GM18870 (cell line): ENCODE data around the gene ZNRF3.
"Not testable (repeated sequence)": the region's sequence is repeated elsewhere in the genome, so short reads cannot be mapped to it uniquely, and the experiment has no call there.

ENCODE experiments used
- ATAC-seq: cut with Tn5 transposase; IDR thresholded peaks from one replicate; pipeline ENCODE4 v1.9.1; 2021; ENCODE audit warnings: moderate library complexity; ENCODE audit not compliant: unreplicated experiment

ZNRF3 gene

DNA sequence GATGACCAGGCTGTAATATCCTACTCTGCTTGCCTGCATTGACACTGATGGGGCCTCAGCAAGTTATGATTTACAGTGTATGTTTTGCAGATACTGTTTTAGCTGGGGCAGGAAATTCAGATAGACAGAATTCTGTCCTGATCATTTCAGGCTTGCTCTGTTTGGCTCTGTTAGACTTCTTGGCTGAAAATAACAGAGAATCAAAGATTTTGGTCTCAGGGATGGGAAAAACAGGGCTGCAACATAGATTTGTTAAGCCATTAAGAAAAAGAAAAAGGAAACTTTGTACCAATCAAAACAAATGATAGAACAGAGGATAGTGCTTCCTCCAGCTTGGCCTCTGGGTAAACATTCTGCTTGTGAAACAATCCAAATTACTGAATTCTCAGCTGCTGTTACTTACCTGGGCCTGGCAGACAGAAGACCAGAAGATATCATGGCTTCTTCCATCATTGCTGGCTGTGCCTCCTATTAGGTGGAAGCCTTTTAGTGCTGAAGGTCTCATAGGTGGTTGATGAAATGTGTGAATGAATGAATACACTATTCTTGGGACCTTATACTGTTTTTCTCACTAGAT lies 22.0 kb downstream of the ZNRF3 start:
- no peak for ATAC-seq

DNA sequence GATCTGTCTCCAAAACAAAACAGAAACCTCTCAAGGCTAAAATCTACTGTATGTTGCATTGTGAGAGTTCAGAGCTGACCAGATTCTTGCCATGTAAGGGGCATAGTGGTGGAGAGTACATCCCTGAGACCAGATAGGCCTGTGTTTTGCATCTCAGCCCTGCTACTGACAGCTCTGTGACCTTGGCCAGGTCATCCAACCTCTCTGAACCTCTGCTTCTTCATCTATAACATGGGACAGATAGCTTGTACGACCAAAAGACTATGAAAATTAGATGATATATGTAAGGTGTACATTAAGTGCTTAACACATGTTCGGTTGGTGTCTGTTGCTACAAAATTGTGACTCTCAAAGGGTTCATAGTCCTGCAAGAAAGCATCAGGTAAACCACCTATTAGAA lies 22.9 kb downstream of the ZNRF3 start:
- ATAC-seq: no peak

DNA sequence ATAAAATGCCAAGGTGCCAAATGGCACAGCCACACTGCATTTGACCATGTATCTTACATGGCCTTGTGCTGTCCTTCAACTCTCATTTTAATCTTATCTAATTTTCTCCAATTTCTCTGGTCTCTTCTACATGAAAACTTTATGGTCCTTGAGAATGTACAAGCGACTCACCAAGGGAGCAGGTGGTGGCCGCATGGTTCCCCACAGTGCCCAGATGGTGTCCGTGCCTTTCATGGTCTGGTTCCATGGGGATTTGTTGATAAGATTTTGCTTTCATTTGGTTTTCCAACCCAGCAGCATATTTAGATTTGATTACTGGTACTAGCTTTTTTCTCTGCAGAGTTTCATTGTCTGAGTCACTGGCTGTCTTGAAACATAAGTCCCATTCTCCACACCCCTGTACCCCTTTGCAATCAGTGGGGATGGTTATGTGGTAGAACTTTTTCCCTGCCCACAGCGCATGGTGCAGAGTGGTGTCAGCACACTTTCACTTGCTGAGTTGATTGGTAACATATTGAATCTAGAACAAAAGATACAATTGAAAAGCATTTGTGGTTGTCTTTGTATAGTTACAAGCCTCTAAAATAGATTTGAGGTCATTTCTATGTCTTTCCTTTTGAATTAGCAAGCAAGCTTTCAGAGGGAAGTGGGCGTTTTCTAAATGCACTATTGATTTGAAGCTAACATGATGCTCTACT lies 24.1 kb downstream of the ZNRF3 start:
- peak; percentile 81 for ATAC-seq

DNA sequence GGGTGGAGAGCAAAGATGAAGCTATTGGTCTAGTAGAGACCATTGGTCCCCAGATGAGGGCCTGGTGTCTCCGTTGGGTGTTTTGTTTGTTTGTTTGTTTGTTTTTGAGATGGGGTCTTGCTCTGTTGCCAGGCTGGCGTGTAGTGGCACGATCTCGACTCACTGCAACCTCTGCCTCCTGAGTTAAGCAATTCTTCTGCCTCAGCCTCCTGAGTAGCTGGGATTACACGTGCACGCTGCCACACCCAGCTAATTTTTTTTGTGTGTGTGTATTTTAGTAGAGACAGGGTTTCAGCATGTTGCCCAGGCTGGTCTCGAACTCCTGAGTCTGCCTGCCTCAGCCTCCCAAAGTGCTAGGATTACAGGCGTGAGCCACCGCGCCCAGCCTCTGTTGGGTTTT lies 25.4 kb downstream of the ZNRF3 start:
- ATAC-seq: not testable (repeated sequence)

DNA sequence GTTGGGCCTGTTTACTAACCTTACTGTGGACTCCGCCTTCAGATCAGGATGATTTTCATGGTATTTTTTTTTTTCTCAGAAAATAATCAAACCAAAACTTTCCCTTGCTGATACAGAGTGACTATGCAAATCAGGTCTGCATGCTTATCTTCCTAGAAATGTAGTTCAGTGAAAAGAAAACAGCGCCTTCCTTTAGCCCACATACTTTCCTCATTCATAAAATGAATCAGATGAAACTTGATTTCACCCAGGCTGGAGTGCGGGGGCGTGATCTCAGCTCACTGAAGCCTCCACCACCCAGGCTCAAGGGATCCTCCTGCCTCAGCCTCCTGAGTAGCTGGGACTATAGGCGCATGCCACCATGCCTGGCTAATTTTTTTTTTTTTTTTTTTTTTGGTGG lies 26.0 kb downstream of the ZNRF3 start:
- no peak for ATAC-seq

DNA sequence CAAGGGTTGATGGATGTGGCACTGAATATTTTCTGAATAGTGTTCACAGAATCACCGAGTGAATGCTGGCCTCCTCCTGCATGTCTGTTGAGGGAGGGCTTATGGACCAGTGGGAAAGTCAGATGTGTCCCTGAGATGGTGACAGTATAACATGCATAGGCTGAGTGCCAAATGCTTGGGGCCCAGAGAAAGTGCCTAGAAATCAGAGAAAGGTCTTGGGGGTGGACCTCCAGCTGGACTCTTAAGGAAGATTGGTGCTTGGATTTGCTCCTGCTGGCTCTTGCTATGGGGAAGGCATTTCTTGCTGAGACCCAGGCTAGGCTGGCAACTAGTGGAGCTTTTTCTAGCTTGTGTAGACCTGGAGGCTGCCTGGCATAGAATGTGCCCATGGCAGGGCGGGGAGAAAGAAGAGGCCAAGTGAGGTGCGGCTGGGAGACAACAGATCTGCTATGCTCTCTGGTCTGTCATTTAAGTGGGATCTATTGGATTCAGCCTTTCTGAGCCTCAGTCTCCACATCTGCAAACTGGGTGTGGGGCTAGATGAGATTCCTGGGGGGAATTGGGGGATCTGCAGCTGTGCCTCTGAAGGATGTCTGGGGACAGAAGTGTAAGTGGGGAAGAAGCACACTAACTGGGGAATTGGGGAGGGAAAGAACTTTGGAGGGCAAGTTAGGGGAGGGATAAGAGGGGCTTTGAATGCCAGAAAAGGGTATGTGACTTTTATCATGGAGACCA lies 27.4 kb downstream of the ZNRF3 start:
- ATAC-seq: no peak

DNA sequence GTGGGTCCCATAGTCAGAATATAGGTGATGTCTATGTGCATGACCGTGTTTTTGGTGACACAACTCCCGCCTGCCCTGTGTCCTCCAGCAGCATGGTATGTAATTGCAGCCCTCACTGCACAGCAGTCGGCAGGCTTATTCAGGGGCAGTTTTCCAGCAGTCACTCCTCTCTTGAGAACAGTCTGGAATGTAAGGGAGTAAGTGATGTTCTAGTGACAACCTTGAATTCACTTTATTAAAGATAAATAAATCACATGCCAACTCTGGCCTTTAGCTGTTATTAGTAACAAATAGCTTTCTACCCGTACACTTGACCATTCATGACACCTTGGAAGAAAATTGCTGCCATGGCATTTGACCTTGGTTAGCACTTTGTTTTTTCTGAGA lies 27.9 kb downstream of the ZNRF3 start:
- no peak for ATAC-seq

DNA sequence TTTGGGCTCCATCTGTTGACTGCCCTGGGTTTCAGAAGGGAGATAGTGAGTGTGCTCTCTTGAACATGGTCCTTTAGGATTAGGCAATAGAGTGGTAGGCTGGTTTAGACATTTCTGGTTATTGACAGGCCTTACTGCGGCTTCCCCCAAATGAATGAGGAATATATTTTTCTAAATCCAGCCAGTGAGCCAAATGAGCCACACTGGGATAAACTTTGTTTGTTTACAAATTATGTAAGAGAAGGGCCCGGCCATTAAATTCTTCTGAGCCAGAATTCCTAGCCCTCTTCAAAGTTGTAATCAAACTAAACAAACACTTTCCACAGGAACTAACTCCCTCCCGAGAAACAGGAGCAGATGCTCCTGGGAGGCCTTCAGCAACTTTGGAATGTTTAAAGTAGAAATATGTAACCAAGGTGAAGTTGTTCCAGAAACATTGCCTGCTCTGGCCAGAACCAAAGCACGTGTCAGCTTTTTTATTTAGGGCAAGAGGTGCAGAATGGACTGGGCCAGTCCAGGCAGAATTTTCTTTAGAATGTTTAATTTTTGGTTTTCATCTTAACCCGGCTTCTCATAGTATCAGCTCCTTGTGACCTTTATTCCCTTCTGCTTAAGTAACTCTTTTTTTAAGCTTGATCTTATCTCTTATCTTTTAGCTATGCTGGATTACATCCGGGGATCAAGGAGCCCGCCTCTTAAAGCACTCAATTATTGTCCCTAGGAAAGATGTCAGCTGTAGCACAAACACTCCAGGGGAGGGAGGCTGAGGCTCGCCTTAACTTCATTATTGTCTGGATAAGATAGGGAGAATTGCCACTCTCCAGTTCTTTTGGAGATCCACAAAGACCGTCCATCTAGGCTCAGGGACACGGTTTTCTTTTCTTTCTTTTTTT lies 28.7 kb downstream of the ZNRF3 start:
- ATAC-seq: no peak

DNA sequence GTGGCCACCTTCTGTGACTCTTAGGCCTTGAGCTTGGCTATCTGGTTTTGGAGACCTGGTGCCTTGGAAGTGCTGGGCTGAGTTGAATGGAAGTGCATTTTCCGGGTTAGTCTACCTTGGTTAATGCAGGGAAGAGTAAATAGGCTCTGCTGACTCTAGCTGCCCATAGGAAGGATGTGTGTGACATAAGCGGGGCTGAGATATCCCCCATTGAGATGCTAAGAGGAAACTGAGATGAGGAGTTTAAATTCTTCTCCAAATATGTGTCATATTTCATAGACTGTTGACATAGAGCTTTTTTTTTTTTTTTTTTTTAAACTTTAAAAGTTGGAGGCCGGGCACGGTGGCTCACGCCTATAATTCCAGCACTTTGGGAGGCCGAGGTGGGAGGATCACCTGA lies 30.8 kb downstream of the ZNRF3 start:
- no peak for ATAC-seq

DNA sequence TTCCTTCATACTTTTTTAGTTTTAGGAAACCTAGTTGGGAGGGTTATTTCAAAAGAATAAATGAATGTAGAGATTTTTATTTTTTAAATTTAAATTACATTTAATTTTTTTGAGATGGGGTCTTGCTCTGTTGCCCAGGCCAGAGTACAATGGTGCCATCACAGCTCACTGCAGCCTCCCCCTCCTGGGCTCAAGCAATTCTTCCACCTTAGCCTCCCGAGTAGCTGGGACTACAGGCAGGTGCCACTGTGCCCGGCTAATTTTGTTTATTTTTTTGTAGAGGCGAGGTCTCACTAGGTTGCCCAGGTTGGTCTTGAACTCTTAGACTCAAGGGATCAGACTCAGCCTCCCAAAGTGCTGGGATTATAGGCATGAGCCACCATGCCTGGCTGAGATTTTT lies 32.6 kb downstream of the ZNRF3 start:
- ATAC-seq: no peak

DNA sequence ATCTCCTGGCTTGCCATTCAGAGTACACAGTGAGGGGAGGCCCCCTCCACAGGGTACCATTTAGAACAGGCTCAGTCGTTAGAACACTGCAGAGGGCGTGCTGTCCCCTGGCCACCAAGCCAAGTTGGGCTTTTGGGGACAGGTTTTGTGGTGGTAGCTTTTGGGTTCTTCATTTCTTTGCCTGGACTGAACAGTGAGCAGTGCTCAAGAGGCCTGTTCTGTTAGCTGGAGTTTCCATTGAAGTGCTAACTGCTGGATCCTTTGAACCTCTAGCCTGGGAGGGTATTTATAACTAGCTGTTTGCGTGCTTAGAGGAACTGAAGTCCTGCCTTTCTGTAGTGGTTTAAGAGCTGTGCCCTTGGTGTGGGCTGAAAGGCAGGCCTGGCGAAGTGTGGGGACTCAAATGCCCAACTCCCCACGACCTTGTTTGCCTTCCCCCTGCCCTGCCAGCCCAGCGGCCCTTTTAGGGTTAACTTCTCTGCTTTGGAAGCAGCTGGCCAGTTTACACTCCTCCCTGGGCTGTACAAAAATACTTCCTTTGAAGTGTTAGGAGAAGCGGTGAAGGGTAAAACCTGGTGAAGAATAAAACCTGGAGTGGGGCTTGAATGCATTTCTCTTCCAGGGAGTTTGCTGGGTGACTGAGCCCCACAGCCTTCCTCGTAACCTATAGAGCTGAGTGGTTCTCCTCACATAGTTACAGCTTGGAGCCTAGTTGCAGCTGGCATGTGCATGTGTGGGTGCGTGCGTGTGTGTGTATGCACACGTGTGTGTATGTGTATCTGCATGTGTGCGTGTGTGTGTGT lies 34.6 kb downstream of the ZNRF3 start:
- no peak for ATAC-seq

DNA sequence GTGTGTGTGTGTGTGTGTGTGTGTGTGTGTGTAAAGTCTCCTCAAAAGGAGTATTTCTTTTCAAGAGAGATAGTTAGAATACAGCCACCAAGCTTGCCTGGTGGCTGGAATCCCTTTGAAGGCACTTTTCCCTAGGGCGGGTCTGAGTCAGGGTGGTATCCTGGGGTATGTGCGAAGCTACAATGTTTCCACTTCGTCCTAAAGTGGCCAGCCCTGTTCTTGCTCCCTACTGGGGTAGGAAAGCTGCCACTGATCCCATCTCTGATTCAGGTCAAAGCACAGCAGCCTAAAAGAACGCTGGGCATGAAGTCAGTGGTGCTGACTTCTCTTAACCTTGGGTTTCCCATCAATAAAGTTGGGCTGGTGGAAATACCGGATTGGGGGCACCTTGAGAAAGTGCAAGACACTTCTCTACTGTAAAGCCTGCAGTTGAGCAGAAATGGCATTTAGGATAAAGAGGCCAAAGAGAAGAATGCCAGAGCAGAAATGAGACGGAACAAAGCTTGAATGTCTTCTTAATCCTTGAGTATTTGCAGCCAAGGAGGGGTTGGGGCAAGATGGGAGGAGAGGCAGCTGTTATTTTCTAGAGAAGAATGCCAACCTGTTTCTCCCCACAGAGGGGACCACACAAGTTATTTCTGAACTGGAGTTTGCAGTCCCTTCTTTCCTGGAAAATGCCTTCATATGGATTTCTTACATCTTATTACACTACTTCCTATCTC lies 35.3 kb downstream of the ZNRF3 start:
- no peak for ATAC-seq

DNA sequence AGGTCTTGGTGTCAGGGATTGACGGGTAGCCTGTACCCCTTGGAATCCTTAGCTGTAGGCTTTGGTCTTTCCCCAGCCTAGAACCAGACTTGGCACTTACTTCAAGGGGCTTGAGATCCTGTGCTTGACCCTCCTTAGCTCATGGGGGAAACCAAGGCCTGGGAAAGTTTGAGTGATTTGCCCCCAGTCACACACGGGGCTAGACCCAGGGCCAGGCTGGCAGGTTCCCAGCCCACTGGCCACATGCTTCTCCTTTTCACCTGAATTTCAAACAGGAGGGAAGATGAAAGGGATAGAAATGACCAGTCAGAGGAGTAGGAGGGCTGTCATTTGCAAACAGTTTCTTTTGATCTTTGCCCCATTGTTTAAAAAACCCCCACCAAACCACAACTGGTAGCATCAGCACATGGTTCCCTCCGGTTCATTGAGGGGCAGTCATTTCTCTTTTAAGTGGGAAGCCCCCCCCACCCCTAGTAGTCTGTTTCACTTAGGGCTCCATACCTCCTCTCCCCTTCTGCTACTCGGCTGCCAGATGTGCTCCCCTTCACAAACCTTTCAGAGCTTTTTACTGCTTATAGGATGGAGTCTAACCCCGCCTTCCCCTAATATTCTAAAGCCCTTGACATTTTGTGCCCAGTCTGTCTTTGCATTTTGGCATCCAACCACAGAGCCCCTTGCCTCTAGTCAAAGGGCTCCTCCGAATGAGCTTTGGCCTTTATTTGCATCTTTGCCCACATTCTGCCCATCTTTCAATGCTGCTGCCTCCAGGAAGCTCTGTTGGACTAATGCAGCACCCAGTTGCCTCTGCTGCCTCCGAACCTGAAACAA lies 37.6 kb downstream of the ZNRF3 start:
- ATAC-seq: no peak

DNA sequence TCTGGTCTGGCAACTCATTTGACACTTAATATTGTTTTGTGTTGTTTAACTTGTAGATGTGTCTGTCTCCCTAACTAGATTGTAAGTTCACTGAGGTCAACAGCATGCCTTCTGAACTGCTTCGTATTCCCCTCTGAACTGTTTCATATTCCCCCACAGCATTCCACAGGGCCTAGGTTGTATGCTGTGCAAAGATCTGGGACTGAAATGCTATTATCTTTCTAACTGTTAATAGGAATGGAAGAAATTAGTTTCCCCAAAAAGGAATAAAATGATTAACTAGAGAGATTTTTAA lies 38.2 kb downstream of the ZNRF3 start:
- no peak for ATAC-seq

DNA sequence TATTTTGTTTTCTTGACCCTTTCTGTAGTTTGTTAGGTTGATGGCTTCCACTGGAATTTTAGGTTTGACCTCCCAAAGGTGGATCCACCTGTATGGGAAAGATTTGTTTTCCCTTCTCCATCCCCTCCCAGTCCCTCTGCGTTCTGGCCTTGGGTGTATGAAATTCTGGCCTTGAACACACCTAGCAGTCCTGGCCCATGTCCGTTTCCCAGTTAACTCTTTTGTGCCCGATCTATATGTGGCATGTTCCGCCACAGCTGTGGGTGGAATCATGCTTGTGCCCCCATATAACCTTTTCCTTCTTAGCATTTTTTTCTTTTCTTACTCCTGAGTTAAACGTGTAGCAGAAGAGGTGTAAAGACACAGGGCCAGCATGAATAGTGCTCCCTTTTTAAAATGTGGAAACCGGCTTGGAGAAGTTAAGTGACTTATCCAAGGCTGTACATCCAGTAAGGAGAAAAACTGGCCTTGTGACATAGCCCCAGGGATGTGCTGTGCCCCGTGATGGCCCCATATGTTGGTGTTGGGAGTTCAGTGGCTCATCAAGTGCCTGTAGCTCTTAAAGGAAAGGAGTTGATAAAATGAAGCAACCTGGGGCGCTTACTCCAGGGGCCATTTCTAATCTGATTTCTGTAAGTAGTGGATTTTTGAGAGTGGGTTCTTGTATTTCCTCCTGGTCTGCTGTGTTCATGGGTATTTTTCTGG lies 39.3 kb downstream of the ZNRF3 start:
- ATAC-seq: no peak

DNA sequence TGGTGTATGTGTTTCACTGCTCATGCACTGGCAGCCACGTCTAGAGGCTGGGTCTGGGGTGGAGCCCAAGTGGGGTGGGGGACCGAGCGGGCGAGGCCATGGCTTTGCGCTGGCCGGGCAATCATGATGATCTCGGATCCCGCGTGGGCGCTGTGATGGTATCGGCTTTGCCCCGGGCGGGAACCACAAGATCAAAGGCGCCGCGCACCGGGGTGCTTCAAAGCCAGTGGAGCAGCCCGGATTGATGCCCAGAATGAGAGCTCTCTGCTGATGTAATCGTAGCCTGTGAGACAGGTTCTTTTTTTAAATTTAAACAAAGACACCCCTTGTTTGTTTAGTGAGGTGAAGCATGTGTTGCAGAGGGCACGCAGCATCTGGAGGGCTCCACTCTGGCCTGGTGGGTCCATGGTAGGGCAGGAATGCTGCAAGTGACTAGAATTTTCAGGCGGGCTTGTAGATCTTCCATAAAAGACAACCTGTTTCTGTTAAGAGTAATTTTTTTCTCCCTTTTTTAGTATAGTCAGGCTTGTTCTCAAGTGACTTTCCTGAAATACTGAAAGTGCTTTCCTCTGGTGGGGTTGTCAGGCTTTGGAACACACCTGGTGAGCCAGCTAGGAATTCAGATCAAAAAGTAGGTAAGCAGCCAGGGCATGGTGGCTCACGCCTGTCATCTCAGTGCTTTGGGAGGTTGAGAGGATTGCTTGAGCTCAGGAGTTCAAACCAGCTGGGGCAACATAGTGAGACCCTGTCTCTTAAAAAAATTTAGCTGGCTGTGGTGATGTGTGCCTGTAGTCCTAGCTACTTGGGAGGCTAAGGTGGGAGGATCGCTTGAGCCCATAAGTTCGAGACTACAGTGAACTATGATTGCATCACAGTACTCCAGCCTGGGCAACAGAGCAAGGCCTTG lies 40.7 kb downstream of the ZNRF3 start:
- no peak for ATAC-seq

DNA sequence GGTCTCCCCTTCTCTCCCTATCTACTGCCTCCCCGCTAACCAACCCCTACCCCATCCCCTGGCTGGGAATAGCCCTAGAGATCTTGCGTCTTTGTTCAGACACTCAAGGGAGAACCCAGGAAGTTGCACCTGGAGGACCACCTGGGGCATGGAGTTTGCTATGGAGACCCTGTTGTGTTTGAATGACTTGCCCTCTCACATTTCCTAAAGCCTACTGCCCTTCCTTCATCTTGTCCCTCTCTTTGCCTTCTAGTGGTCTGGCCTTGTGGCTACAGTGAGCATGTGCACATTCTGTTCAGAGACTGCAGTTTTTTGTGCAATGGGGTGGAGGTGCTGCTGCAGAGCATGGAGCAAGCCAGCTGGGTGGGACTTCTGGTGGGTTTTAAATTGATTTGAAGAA lies 42.5 kb downstream of the ZNRF3 start:
- no peak for ATAC-seq

DNA sequence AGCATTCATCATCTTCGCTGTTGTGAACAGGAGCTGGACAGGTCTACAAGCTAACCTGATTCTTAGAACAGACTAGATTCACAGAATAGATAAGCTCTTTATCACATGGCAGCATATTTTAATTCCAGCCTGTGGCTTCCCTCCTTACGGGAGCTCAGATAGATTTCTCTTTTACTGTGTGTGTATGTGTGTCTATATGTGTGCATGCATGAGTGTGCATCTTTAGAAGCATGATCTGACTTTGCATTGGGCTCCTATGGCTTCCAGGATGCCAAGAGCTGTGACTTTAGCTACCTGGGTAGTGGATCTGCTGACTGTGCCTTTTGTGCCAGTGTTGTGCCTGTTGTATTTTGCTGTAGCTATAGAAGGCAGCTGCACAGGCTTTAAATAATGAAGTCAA lies 44.3 kb downstream of the ZNRF3 start:
- no peak for ATAC-seq
